ENCODE measurements around the gene HSPB1.
"Not testable (repeated sequence)": the region's sequence is repeated elsewhere in the genome, so short reads cannot be mapped to it uniquely, and the experiment has no call there.

HSPB1 gene

GRCh38 chr7:76267894-76268183, 34.6 kb upstream of the HSPB1 start:
- ChIA-PET CTCF (no interaction called here), POLR2A (no interaction called here)
- DNase-seq (ENCODE audit: extremely low spot score), result no peak
- TF ChIP-seq SUZ12 (IDR thresholded peaks at IDR 0.05) (no peak), L3MBTL2 (conservative IDR thresholded peaks at IDR 0.05) (no peak), FOXA1 (IDR thresholded peaks at IDR 0.05) (no peak), FOXK2 (IDR thresholded peaks at IDR 0.05) (no peak), LEF1 (IDR thresholded peaks at IDR 0.05; ENCODE audit: borderline replicate concordance) (no peak), SP1 (IDR thresholded peaks at IDR 0.05) (no peak), CTBP1 (IDR thresholded peaks at IDR 0.05; ENCODE audit: borderline replicate concordance) (no peak), ELF4 (IDR thresholded peaks at IDR 0.05) (no peak), FOXM1 (IDR thresholded peaks at IDR 0.05; ENCODE audit: borderline replicate concordance) (no peak), ZNF384 (IDR thresholded peaks at IDR 0.05) (no peak), NFRKB (IDR thresholded peaks at IDR 0.05) (no peak), TARDBP (IDR thresholded peaks at IDR 0.05) (no peak), HDGF (IDR thresholded peaks at IDR 0.05; ENCODE audit: borderline replicate concordance) (no peak)
- TF ChIP-seq, protein P1, sequence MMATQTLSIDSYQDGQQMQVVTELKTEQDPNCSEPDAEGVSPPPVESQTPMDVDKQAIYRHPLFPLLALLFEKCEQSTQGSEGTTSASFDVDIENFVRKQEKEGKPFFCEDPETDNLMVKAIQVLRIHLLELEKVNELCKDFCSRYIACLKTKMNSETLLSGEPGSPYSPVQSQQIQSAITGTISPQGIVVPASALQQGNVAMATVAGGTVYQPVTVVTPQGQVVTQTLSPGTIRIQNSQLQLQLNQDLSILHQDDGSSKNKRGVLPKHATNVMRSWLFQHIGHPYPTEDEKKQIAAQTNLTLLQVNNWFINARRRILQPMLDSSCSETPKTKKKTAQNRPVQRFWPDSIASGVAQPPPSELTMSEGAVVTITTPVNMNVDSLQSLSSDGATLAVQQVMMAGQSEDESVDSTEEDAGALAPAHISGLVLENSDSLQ (IDR thresholded peaks at IDR 0.05), result no peak

GRCh38 chr7:76268376-76268775, 34.1 kb upstream of the HSPB1 start:
- TF ChIP-seq, protein P1 (IDR thresholded peaks at IDR 0.05), result no peak
- no peak for TF ChIP-seq CTBP1 (IDR thresholded peaks at IDR 0.05; ENCODE audit: borderline replicate concordance)
- TF ChIP-seq SUZ12 (IDR thresholded peaks at IDR 0.05), result no peak
- no peak for TF ChIP-seq FOXM1 (IDR thresholded peaks at IDR 0.05; ENCODE audit: borderline replicate concordance)
- no peak for TF ChIP-seq FOXA1 (IDR thresholded peaks at IDR 0.05)
- TF ChIP-seq SP1 (IDR thresholded peaks at IDR 0.05), result no peak
- no peak for TF ChIP-seq FOXK2 (IDR thresholded peaks at IDR 0.05)
- TF ChIP-seq ZNF384 (IDR thresholded peaks at IDR 0.05), result no peak
- TF ChIP-seq TARDBP (IDR thresholded peaks at IDR 0.05), result no peak
- TF ChIP-seq BHLHE40 (IDR thresholded peaks at IDR 0.05; ENCODE audit: borderline replicate concordance), result no peak
- TF ChIP-seq L3MBTL2 (conservative IDR thresholded peaks at IDR 0.05), result no peak
- no peak for TF ChIP-seq HDGF (IDR thresholded peaks at IDR 0.05; ENCODE audit: borderline replicate concordance)
- no peak for TF ChIP-seq LEF1 (IDR thresholded peaks at IDR 0.05; ENCODE audit: borderline replicate concordance)
- TF ChIP-seq ELF4 (IDR thresholded peaks at IDR 0.05), result no peak
- TF ChIP-seq NFRKB (IDR thresholded peaks at IDR 0.05), result no peak
- no peak for TF ChIP-seq ARNT (IDR thresholded peaks at IDR 0.05)
- ChIA-PET POLR2A (interaction anchor here (0.8 kb wide), 1 partner anchor 33 kb away, joined by 4 read pairs; no protein-coding TSS in a partner anchor), CTCF (interaction anchor here (1.0 kb wide), 1 partner anchor 90 kb away, joined by 3 read pairs; no protein-coding TSS in a partner anchor)
- no peak for DNase-seq (ENCODE audit: extremely low spot score)

DNA sequence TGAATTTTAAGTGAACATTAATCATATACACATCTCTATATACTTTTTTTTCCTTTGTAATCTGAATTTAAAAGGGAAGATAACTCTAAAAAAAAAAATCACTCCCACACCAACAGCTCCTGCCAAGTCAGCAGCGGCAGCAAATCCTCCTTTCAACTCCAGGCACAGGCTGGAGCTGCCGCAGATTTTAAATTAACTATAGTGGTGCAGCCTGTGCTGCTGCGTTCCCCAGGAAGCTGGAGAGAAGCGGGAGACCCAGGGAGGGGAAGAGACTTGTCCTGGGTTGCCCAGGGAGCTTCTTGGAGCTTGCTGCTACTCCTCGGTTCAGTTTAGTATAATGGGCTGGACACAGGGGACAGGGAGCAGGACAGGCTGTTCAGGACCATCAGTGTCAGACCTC, 32.6 kb upstream of the HSPB1 start:
- DNase-seq (ENCODE audit: extremely low spot score), result no peak
- ChIA-PET POLR2A (interaction anchor here (1.0 to 1.4 kb wide), 2 partner anchors 36 to 48 kb away, joined by 3 to 4 read pairs; no protein-coding TSS in a partner anchor), CTCF (interaction anchor here (0.6 to 1.0 kb wide), 2 partner anchors 41 to 53 kb away, joined by 3 to 4 read pairs; no protein-coding TSS in a partner anchor)
- no peak for TF ChIP-seq FOXM1 (IDR thresholded peaks at IDR 0.05; ENCODE audit: borderline replicate concordance)
- TF ChIP-seq LEF1 (IDR thresholded peaks at IDR 0.05; ENCODE audit: borderline replicate concordance), result no peak
- no peak for TF ChIP-seq HDGF (IDR thresholded peaks at IDR 0.05; ENCODE audit: borderline replicate concordance)
- TF ChIP-seq, protein P1 (IDR thresholded peaks at IDR 0.05), result no peak
- TF ChIP-seq L3MBTL2 (conservative IDR thresholded peaks at IDR 0.05), result no peak
- TF ChIP-seq FOXA1 (IDR thresholded peaks at IDR 0.05), result no peak
- TF ChIP-seq SUZ12 (IDR thresholded peaks at IDR 0.05), result no peak
- no peak for TF ChIP-seq FOXK2 (IDR thresholded peaks at IDR 0.05)
- no peak for TF ChIP-seq ZNF384 (IDR thresholded peaks at IDR 0.05)
- TF ChIP-seq NFRKB (IDR thresholded peaks at IDR 0.05), result no peak
- no peak for TF ChIP-seq ELF4 (IDR thresholded peaks at IDR 0.05)
- no peak for TF ChIP-seq BHLHE40 (IDR thresholded peaks at IDR 0.05; ENCODE audit: borderline replicate concordance)
- no peak for TF ChIP-seq SP1 (IDR thresholded peaks at IDR 0.05)

DNA sequence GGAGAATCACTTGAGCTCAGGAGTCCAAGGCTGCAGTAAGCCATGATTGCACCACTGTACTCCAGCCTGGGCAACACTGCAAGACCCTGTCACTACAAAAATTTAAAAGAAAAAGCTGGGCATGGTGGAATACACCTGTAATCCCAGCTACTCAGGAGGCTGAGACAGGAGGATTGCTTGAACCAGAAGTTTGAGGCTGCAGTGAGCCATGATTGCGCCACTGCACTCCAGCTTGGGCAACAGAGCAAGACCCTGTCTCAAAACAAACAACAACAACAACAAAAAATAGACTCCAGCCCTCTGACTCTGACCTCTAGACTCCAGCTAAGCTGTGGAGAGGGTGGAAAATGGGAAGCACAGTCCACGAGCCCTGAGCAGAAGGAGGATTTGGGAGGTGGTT, 31.1 kb upstream of the HSPB1 start:
- POLR2A ChIA-PET, result interaction anchor here (0.7 to 1.4 kb wide), 3 partner anchors 11 to 35 kb away, joined by 3 to 4 read pairs (median 3); no protein-coding TSS in a partner anchor
- CTCF ChIA-PET, result interaction anchor here (1.9 kb wide), 1 partner anchor 8 kb away, joined by 11 read pairs; no protein-coding TSS in a partner anchor
- not testable (repeated sequence) for DNase-seq (ENCODE audit: extremely low spot score)

DNA sequence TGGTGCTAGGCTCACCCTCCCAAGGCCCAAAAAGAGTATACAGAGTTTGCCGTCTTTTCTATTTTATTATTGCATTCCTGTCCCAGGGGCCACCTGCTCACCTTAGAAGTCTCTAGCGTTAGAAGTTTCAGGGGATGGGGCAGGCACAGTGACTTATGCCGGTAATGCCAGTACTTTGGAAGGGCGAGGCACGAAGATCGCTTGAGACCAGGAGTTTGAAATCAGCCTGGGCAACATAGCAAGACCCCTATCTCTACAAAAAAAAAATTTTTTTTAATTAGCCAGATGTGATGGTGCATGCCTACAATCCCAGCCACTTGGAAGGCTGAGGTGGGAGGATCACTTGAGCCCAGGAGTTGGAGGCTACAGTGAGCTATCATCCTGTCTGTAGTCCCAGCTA, 30.3 kb upstream of the HSPB1 start:
- DNase-seq (ENCODE audit: extremely low spot score), result no peak
- POLR2A ChIA-PET, result no interaction called here
- CTCF ChIA-PET, result interaction anchor here (1.9 kb wide), 1 partner anchor 9 kb away, joined by 11 read pairs; no protein-coding TSS in a partner anchor
- no peak for TF ChIP-seq LEF1 (IDR thresholded peaks at IDR 0.05; ENCODE audit: borderline replicate concordance)
- no peak for TF ChIP-seq SUZ12 (IDR thresholded peaks at IDR 0.05)
- TF ChIP-seq CTBP1 (IDR thresholded peaks at IDR 0.05; ENCODE audit: borderline replicate concordance), result no peak
- TF ChIP-seq SP1 (IDR thresholded peaks at IDR 0.05), result no peak
- TF ChIP-seq HDGF (IDR thresholded peaks at IDR 0.05; ENCODE audit: borderline replicate concordance), result no peak
- no peak for TF ChIP-seq L3MBTL2 (conservative IDR thresholded peaks at IDR 0.05)
- no peak for TF ChIP-seq ARNT (IDR thresholded peaks at IDR 0.05)
- TF ChIP-seq FOXM1 (IDR thresholded peaks at IDR 0.05; ENCODE audit: borderline replicate concordance), result no peak
- TF ChIP-seq TARDBP (IDR thresholded peaks at IDR 0.05), result no peak
- TF ChIP-seq, protein P1 (IDR thresholded peaks at IDR 0.05), result no peak
- TF ChIP-seq FOXA1 (IDR thresholded peaks at IDR 0.05), result no peak
- TF ChIP-seq NFRKB (IDR thresholded peaks at IDR 0.05), result no peak
- TF ChIP-seq ELF4 (IDR thresholded peaks at IDR 0.05), result no peak
- no peak for TF ChIP-seq BHLHE40 (IDR thresholded peaks at IDR 0.05; ENCODE audit: borderline replicate concordance)

Measured in HEK293T (cell line).